Measurements from ENCODE around the gene CASQ1.

GRCh38 chr1:160239582-160240299, 49.4 kb downstream of the CASQ1 start:
- TF ChIP-seq POLR2AphosphoS5 (IDR thresholded peaks at IDR 0.05; ENCODE audit: borderline replicate concordance, low read depth, low read length) (no peak), EZH2 (IDR thresholded peaks at IDR 0.05) (no peak), FOXP2 (optimal IDR thresholded peaks at IDR 0.05; ENCODE audit: control extremely low read depth, extremely low read length, insufficient read depth) (no peak)
